Erythroblast (primary cell): Measurements from ENCODE around the gene CNTNAP1.

Source experiments
- GATA1 ChIP-seq: IDR thresholded peaks from 2 replicates; pipeline ENCODE4 v1.6.1; 2011; ENCODE audit warnings: low read depth, mild to moderate bottlenecking, control low read depth, low read length, moderate library complexity
- POLR2A ChIP-seq: IDR thresholded peaks from 2 replicates; pipeline ENCODE4 v1.6.1; 2011; ENCODE audit warnings: mild to moderate bottlenecking, low read length

GRCh38 chr17:42669705-42669976, 12.7 kb upstream of the CNTNAP1 start:
- TF ChIP-seq POLR2A: peak; percentile 7
- no peak for TF ChIP-seq GATA1
